ENCODE results near the gene KYAT1. TPM values are rescaled to one million over a fixed set of nuclear protein-coding genes. Genes with fewer than 3 reads are reported as not detected.

The KYAT1 gene
- total RNA-seq: 3.6 and 5.1 TPM in 2 replicates

DNA sequence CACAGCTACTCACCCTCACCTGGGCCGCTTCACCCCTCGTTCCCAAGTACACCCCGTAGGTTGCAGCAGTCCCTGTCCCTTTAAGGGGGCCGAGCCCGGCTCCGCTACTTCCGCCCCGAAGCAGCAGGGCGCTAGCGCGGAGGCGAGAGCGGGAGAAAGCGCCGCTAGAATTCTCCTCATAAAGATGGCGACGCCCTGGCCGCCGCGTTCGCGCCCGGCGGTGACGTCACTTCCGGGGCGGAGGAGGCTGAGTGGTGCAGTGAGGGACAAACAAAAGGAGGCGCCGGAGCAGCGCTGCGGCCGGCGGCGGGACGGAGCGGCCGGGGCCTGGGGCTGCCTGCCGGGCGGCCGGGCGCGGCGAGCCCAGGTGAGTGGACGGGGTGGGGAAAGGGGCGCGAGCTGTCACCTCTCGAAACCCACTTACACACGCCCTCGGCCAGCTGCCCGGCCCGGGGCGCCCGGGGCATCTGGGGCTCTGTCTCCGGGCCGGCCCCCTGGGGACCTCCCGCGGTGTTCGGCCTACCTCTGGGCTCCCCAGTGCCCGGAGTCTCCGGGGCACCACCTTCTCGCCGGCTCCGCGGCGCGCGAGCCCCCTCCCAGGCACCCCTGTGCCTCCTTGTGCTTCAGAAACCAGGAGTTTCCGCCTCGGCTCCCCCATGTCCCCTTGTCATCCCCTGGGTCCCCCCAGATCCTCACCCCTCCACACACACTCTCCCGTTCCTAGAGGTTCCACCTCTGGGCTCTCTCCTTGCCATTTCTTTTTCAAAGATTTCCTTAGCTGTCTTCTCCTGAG lies at the start of gene KYAT1, which contains the start of gene LRRC8A:
Gene KYAT1, minus strand, starts transcription at position 67 of the 793 bp plus-strand sequence. CDS start 36,545 bp downstream, outside the sequence.
Gene LRRC8A, plus strand, starts transcription at position 250 of the 793 bp plus-strand sequence. CDS start 25,032 bp downstream, outside the sequence.

GRCh38 chr9:128920381-128921058 lies 38.8 kb upstream of the KYAT1 start, which contains the start of gene PHYHD1:
PHYHD1 (plus strand) TSS chr9:128920982; CDS start chr9:128922324, 1,342 bp downstream.

GRCh38 chr9:128829477-128830251 lies 52.1 kb downstream of the KYAT1 start, which contains the start of gene SPOUT1:
SPOUT1 (minus strand) TSS chr9:128829794; CDS start chr9:128829780, 14 bp downstream.

DNA sequence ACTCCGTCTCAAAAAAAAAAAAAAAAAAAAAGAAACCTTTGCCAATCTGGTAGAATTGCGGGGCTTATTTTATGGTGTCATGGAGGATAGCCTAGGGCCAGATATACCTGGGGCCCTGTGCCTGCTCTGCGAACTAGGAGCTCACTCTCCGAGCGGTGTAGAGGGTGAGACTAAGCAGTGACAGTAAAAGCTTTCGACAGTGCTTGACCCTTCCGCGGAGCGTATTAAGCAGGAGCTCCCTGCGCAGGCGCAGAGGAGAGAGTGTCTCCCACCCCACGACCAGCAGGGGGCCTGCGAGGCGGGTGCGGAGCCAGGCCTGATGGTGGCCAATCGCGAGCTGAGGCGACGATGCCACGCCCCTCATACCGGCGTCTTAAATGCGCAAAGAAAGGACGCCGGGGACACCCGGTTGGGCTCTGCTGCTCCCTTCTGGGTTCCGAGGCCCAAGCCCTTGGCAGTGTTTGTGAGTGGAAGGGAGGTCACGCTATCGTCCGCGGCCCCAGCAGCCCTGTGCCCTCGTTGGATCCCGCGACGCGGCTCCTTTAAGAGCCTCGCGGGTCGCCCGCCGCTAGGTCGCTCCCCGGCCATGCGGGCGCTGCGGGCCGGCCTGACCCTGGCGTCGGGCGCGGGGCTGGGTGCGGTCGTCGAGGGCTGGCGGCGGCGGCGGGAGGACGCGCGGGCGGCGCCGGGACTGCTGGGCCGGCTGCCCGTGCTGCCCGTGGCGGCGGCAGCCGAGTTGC lies 63.5 kb downstream of the KYAT1 start, which contains the start of gene ENDOG:
Gene ENDOG, plus strand, starts transcription at position 402 of the 740 bp plus-strand sequence. Its CDS starts 185 bp downstream, at position 587.

GRCh38 chr9:128786681-128787601 lies 94.8 kb downstream of the KYAT1 start, which contains the start of gene TBC1D13:
TBC1D13 (plus strand) TSS chr9:128787253; CDS start chr9:128787354, 101 bp downstream.

Other genes starting within 250 kb of the KYAT1 start
- gene DYNC2I2, start 225.1 kb downstream of the KYAT1 start, total RNA-seq: 48.3 and 59.6 TPM in 2 replicates
- gene SET, start 192.7 kb downstream of the KYAT1 start, total RNA-seq: 273 and 299 TPM in 2 replicates
- gene PKN3, start 179.4 kb downstream of the KYAT1 start, total RNA-seq: 1.8 and 2.0 TPM in 2 replicates
- gene ZDHHC12, start 157.8 kb downstream of the KYAT1 start, total RNA-seq: 82.4 and 97.1 TPM in 2 replicates
- gene ZER1, start 110.0 kb downstream of the KYAT1 start, total RNA-seq: 34.2 and 46.7 TPM in 2 replicates
- gene TBC1D13, start 94.7 kb downstream of the KYAT1 start, total RNA-seq: 19.6 and 25.6 TPM in 2 replicates
- gene ENDOG, start 63.5 kb downstream of the KYAT1 start, total RNA-seq: 9.4 and 27.9 TPM in 2 replicates
- gene SPOUT1, start 52.2 kb downstream of the KYAT1 start, total RNA-seq: 17.7 and 22.0 TPM in 2 replicates
- gene LRRC8A, start 183 bp upstream of the KYAT1 start, total RNA-seq: 27.5 and 36.5 TPM in 2 replicates
- 6.2 and 33.4 TPM in 2 replicates for gene PHYHD1, start 39.0 kb upstream of the KYAT1 start, total RNA-seq
- gene DOLK, start 65.7 kb upstream of the KYAT1 start, total RNA-seq: 13.0 and 29.9 TPM in 2 replicates
- 22.4 and 33.9 TPM in 2 replicates for gene NUP188, start 65.7 kb upstream of the KYAT1 start, total RNA-seq
- gene SH3GLB2, start 146.4 kb upstream of the KYAT1 start, total RNA-seq: 72.0 and 138 TPM in 2 replicates
- 23.6 and 30.3 TPM in 2 replicates for gene MIGA2, start 154.7 kb upstream of the KYAT1 start, total RNA-seq
- gene DOLPP1, start 199.2 kb upstream of the KYAT1 start, total RNA-seq: 7.9 and 11.9 TPM in 2 replicates
- gene CRAT, start 228.8 kb upstream of the KYAT1 start, total RNA-seq: 32.0 and 40.0 TPM in 2 replicates
- gene PTPA, start 229.5 kb upstream of the KYAT1 start, total RNA-seq: 70.7 and 94.2 TPM in 2 replicates

All from placental epithelial cell (primary cell).